Activated T-cell treated with anti-CD3 and anti-CD28 coated beads for 1 hour (primary cell): ENCODE data around the gene TMIGD3.
A peak's percentile ranks its signal among the peaks of the same experiment; 100 is the strongest.

ENCODE experiments used
- DNase-seq: peaks from one replicate; pipeline ENCODE4 v3.0.0-alpha.2; 2020; ENCODE audit warnings: low read depth

TMIGD3 gene

DNA sequence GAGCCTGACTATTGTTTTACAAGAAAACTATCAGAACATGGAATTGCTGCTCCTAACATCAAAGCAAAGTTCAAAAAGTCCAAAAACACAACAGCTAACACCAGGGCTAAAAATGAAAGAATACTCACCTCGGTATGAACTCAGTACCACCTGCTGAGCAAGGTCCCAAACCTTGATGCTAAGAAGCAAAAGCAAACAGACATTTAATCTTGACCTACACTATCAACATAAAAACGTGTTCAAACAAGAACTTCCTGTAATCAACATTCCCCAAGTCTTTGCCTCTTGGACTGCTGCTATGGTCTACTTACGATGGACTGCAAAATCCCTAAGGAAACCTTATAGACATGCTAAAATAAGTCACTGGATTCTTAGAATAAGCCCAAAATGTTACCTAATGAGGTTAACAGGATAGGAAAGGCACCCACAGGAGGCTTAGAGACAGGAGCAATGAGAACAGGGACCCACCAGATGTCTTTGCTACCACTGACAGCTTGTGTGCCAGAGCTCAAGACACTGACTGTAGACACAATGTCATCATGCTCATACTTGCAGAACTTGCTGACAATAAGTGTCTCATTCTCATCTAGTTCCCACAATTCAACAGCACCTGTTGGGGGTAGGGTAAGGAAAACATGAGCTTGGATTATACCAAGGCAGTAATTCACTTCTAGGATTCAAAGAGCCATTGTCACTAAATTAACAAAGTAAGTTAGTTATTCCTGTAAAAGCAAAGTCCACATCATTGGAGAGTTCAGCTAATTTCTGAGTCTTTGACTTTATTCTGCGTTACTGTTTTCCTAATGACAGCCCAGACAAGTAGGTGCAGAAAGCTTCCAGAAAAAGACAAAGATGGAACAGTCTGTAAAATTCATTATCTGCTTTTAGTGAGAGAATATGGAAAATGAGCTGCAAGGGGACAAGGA lies 56.2 kb downstream of the TMIGD3 start:
- no peak for DNase-seq

DNA sequence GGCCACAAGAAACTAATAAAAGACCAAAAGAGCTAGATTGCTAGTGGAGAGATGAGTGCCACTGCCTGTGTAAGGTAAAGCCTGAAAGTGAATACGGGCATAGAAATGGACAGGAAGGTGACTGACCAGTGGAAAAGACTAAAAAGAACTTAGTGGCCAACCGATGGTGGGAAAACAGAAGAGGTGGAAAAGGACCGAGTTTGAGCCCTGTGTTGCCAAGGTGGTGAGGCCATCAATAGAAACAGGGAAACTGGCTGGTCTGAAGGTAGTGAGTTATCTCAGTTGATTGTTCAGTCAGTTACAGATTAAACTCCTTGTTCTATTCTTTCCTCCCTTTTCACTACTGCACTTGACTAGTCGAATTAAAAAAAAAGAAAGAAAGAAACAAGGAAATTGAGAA lies 56.9 kb downstream of the TMIGD3 start:
- DNase-seq: no peak

DNA sequence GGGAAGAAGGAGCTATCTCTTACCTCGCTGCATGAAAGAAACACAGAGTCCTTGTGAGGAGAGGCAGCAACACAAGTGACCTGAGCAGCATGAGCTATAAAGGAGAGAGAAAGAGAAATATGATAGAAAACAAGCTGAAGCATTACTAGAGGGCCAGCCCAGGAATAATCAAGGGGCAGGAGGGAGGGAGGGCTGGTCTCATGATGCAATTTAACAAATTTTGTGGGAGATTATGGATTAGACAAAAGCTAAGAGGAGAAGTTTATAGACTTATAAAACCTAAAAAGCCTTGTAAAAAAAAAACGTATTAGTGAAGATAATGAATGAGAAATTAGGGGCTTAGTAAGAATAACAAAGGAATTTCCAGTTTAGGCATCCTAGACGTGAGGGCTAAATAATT lies 59.4 kb downstream of the TMIGD3 start:
- no peak for DNase-seq

DNA sequence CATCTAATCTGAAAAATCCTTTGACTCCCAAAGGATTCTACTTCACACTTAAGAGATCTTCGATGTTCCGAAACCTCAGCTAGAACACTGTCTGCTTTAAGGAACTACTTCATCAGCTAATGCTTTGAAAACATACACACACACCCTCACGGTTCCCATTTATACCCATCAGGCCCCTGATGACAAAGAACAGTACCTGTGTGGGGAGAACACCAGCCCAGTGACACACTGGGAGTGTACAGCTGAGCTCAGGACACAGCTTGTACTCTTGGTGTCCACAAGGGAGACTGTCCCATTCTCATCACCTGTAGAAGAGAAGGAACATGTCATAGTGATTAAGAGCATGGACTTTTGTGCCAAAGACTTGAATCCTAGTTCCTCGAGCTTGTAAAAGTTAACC lies 61.0 kb downstream of the TMIGD3 start:
- no peak for DNase-seq

DNA sequence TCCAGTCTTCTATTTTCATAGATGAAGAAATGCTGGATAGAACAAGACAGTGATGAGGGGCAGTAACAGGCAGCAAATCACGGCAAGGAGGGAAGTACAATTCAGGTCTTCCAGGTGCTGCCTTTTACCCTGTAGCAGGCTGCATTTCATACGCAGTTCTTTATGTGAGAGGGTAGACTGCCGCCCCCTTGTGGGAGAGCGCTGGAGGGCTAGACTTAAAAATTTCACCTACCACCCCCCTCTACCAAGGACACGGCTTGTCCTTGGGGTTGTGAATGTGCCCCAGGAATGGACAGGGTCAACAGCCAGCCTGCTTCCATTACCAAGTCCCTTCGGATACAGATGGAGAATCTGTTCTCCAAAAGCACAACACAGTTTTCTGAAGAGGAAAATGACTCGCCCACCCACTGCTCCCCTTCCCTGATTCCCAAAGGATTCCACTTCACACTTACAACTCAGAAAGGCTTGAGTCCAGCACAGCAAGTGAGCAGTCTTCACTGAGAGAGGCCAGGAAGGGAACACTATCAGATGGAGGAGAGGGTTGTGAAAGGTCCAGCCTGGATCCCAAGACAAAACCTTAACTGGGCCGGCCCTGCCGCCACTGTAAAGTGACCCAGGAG lies 61.8 kb downstream of the TMIGD3 start:
- peak; percentile 63 for DNase-seq

DNA sequence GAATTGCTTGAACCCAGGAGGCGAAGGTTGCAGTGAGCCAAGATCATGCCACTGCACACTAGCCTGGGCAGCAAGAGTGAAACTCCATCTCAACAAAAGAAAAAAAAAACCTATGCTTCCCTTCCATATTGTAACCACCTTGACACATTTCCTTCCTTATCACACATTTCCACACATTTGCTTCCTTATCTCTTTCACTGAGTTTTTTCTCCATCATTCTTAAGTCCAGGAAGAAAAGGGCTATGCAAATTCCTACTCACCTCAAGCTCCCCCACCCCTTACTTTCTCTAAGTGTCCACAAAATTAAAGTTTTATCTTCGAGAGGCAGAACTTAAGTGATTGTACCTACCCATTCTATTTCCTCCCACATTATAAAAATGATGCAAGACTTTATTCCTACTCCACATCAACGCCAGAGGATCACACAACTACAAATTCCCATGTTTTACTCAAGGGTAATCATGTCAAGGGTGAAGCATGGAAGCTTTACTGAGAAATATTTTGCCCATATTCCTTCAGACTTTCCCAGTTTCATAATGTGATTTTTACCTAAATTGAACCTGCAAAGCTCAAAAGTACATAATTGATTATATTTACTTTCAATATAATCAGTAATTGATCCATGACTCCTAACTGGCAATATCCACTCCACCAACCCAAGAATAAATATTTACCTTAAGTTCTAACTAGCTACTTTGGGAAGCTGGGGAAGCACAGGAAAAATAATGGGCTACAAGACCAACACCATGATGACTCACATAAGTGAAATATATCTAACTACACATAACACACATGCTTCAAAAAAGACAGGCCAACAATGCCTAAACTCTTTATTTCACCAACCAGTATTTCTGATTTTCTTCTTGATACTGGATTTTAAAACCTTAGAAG lies 63.7 kb downstream of the TMIGD3 start:
- no peak for DNase-seq

DNA sequence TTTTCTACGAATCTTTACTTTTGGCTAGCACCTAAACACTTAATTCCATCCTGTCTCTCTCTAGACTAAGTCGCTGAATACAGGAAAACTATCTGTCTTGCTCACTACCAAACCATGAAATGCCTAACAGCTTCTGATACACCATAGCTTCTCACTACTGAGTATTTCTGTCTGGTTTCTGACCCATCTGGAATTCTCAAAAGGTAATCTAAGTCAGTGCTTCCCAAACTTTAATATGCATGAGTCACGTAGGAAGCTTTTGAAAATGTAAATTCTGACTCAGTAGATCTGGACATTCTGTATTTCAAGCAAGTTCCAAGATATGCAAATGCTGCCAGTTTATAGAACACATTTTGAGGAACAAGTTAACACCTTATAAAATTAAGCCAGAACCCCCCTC lies 66.7 kb downstream of the TMIGD3 start:
- DNase-seq: no peak
